Lower lobe of right lung (tissue), 2 donors: ENCODE results near the gene ABT1. TPM values are rescaled to one million over a fixed set of nuclear protein-coding genes. Genes with fewer than 3 reads are reported as not detected.

Experiments used
- ATAC-seq, 2 donors: fragments of 200-7000 bp; cut with Tn5 transposase; one replicate each; pipeline ENCODE4 v1.9.1; 2020 to 2022; ENCODE audit warnings: mild to moderate bottlenecking in 2 of 2, moderate library complexity in 2 of 2
- DNase-seq: peaks from one replicate; pipeline ENCODE4 v3.0.0-alpha.2; 2020
- H3K27ac ChIP-seq: fragments of 200-600 bp; one replicate; pipeline ENCODE4 v1.8.0; 2022
- H3K27me3 ChIP-seq: fragments of 200-600 bp; one replicate; pipeline ENCODE4 v1.8.0; 2022; ENCODE audit warnings: low read depth
- H3K36me3 ChIP-seq: fragments of 200-600 bp; one replicate; pipeline ENCODE4 v1.8.0; 2022; ENCODE audit warnings: mild to moderate bottlenecking
- H3K4me1 ChIP-seq: fragments of 200-600 bp; one replicate; pipeline ENCODE4 v1.8.0; 2022
- H3K4me3 ChIP-seq: fragments of 200-600 bp; one replicate; pipeline ENCODE4 v1.8.0; 2022; ENCODE audit warnings: mild to moderate bottlenecking
- H3K9me3 ChIP-seq: fragments of 200-600 bp; one replicate; pipeline ENCODE4 v1.8.0; 2022
- intact Hi-C: fragments of 100-400 bp; cut with DNase I; formaldehyde crosslinking; loops from one replicate; pipeline ENCODE4 v1.11.0; 2022
- total RNA-seq: library from RNA; stranded (reverse); fragmentation: NEBNext Ultra II Directional; extraction: Animal tissue kit (Norgen Biotek cat#: 25700); gene quantifications from one replicate; pipeline ENCODE4 v1.2.1, GENCODE V29; 2021
- TF ChIP-seq, protein P1 (sequence below): fragments of 200-600 bp; IDR thresholded peaks from one replicate; pipeline ENCODE4 v1.8.0; 2022; ENCODE audit warnings: antibody characterized with exemption, mild to moderate bottlenecking
- donor health status: DM: no; HTN: yes; CAD: no; lungs with severe emphysema.

ABT1 gene
- total RNA-seq, 1 donor from 2014 or later = 13.5 TPM

DNA sequence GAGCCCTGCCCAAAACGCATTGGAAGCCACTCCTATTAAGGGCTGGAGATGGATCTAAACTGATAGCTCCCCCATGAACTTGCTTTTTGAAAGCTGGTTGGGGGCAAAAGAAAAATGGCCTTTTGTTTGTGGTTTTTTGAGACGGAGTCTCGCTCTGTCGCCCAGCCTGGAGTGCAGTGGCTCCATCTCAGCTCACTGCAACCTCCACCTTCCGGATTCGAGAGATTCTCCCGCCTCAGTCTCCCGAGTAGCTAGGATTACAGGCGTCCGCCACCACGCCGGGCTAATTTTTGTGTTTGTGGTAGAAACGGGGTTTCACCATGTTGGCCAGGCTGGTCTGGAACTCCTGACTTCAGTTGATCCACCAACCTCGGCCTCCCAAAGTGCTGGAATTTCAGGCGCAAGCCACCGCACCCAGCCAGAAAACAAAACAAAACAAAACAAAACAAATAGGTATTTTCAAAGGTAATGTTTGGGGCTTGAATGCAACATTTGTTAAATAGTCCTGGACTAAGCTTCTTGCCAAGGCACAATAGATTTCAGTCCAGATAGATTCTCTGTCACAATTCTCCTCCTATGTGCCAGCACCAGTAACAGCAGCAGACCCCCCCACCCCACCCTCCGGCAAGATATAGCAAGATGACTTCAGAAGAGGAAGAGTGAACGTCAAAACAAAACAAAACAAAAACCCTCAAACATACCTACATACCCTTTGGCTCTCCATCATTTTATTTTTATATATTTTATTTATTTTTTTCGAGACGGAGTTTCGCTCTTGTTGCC is 26.5 kb upstream of the ABT1 start:
- H3K9me3 ChIP-seq = no peaks in the 10 kb centered on the region
- intact Hi-C loops = loop anchor here (10.0 kb wide), 1 partner anchor 255 kb away; no protein-coding TSS in a partner anchor
- no peaks in the 10 kb centered on the region for H3K36me3 ChIP-seq
- TF ChIP-seq, protein P1, sequence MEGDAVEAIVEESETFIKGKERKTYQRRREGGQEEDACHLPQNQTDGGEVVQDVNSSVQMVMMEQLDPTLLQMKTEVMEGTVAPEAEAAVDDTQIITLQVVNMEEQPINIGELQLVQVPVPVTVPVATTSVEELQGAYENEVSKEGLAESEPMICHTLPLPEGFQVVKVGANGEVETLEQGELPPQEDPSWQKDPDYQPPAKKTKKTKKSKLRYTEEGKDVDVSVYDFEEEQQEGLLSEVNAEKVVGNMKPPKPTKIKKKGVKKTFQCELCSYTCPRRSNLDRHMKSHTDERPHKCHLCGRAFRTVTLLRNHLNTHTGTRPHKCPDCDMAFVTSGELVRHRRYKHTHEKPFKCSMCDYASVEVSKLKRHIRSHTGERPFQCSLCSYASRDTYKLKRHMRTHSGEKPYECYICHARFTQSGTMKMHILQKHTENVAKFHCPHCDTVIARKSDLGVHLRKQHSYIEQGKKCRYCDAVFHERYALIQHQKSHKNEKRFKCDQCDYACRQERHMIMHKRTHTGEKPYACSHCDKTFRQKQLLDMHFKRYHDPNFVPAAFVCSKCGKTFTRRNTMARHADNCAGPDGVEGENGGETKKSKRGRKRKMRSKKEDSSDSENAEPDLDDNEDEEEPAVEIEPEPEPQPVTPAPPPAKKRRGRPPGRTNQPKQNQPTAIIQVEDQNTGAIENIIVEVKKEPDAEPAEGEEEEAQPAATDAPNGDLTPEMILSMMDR = no peak
- H3K27ac ChIP-seq = no peak overlapping the region
- no peaks in the 10 kb centered on the region for H3K27me3 ChIP-seq
- H3K4me3 ChIP-seq = no peak overlapping the region
- H3K4me1 ChIP-seq = peaks cover 8% of the 10 kb centered on the region
- ATAC-seq (no peak), DNase-seq (no peak)

DNA sequence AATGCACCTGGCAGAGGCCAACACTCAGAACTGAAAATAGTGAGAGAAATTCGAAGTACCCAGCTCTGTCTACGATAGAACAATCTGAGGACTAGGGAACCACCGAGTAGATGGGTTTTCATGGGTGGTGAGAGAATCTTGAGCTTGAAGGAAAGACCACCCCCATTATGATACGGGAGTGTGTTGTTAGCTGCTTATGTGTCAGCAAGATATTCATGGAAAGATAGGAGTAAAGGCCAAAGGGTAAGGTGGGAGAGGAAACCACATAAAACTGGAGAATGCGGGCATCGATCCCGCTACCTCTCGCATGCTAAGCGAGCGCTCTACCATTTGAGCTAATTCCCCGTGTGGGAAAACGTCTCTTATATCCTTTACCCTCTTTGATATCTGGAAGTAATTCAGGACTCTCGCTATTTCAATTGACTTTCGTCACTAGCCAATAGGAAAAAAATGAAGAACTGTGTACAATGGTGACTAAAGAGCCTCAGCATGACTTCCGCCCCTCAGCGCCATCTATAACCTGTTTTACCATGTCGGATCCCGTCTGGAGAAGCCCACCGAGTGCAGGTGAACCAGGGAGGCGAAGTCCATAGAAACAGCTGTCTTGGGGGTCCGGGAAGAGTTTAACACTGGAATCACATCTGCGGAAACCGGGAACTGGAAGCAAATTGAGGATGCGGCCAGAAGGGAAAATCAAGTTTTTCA is 25.0 kb upstream of the ABT1 start:
- H3K4me3 ChIP-seq = peak overlapping the region; percentile 59
- peak; percentile 78 to 85 for ATAC-seq
- H3K36me3 ChIP-seq = no peaks in the 10 kb centered on the region
- DNase-seq = no peak
- TF ChIP-seq, protein P1 = no peak
- peaks cover 8% of the 10 kb centered on the region for H3K4me1 ChIP-seq
- intact Hi-C loops = loop anchor here (10.0 kb wide), 1 partner anchor 257 kb away; no protein-coding TSS in a partner anchor
- H3K27me3 ChIP-seq = no peaks in the 10 kb centered on the region
- H3K27ac ChIP-seq = peak overlapping the region; percentile 74
- H3K9me3 ChIP-seq = no peaks in the 10 kb centered on the region

DNA sequence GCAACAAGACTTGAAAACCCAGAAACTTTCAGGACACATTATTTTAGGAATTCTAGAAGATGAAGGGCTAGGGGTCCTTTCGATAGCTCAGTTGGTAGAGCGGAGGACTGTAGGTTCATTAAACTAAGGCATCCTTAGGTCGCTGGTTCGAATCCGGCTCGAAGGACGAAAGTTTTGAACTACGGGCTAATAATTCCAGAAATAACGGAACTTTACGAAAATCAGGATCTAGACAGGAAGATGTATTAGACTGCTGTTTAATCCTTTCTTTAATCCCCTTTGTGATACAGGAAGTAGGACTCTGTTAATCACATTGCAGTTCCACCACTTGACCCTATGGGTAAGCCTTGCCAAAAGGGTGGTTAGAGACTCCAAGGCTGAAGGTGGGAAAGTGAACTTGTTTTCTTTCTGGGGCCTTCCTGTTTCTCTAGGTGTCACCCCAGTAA is 21.2 kb upstream of the ABT1 start:
- Histone ChIP-seq H3K9me3 (peaks cover 4% of the 10 kb centered on the region), H3K27me3 (peaks cover 7% of the 10 kb centered on the region), H3K36me3 (no peaks in the 10 kb centered on the region), H3K27ac (no peak overlapping the region), H3K4me1 (peaks cover 8% of the 10 kb centered on the region), H3K4me3 (no peak overlapping the region)
- no peak for DNase-seq
- ATAC-seq = no peak
- intact Hi-C loops = loop anchor here (10.0 kb wide), 1 partner anchor 261 kb away; no protein-coding TSS in a partner anchor
- TF ChIP-seq, protein P1 = no peak

- H3K27me3 ChIP-seq = peaks cover 13% of the 10 kb centered on the region
- peak overlapping the region; percentile 32 for H3K4me3 ChIP-seq
- H3K4me1 ChIP-seq = peaks cover 8% of the 10 kb centered on the region
These were observed 20.3 kb upstream of the ABT1 start for GRCh38 chr6:26576407-26576843.

More at GRCh38 chr6:26576407-26576843, 20.3 kb upstream of the ABT1 start:
- no peaks in the 10 kb centered on the region for H3K36me3 ChIP-seq
- no peak overlapping the region for H3K27ac ChIP-seq
- ATAC-seq (no peak), DNase-seq (no peak)
- peaks cover 4% of the 10 kb centered on the region for H3K9me3 ChIP-seq
- TF ChIP-seq, protein P1 = no peak
- intact Hi-C loops = loop anchor here (10.0 kb wide), 1 partner anchor 262 kb away; no protein-coding TSS in a partner anchor
